ENCODE data around the gene OPRD1.
"Not testable (repeated sequence)": the region's sequence is repeated elsewhere in the genome, so short reads cannot be mapped to it uniquely, and the experiment has no call there.

Gene OPRD1

DNA sequence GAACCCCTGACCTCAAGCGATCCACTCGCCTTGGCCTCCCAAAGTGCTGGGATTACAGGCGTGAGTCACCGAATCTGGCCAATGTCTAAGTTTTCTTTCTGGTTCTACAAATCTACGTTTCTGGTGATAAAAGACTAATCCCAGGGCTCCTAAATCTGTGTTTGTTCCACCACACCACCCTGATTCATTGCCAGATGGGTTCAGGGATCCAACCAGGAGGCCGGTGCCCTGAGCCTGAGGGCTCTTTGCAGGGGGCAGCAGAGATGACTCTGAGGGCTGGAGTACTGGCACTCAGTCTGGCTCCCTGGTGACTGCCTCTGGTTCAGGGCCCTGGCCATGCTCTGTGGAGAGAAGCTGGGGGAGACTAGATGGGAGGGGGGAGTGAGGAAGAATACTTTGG is 10.5 kb upstream of the OPRD1 start:
- DNase-seq (ENCODE audit: low spot score) = no peak

GRCh38 chr1:28803051-28803450 is 8.9 kb upstream of the OPRD1 start:
- no peak for DNase-seq (ENCODE audit: low spot score)

DNA sequence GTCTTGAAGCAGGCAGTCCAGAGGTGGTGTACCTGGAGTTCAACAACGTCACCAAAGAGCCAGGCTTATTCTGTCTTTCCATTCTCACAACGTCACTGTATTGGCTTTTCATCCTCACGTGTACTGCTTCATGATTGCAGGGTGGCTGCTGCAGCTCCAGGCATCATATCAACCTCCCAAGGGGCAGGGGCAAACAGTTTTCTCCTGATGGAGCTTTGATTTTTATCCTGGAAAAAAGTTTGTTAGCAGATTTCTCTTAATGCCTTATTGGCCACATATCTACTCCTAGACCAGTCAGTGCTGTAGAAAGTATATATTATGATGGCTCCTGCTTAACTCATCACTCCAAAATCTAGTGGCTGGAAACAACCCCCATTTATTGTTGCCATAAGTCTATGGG is 8.3 kb upstream of the OPRD1 start:
- no peak for DNase-seq (ENCODE audit: low spot score)

DNA sequence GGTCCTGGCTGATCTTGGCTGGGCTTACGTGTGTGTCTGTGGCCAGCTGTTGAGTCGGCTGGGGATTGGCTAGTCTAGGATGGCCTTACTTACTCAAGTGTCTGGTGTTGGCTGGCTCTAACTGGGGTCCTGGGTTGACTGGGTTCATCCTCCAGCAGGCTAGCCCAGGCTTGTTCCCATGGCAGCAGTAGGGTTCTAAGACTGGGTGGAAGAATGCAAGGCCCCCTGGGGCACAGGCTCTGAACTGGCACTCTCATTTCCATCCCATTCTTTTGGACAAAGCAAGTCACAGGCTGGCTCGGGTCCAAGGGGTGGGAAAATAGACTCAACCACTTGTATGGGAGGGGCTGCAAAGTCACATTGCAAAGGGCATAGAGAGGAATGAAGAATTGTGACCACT is 7.9 kb upstream of the OPRD1 start:
- no peak for DNase-seq (ENCODE audit: low spot score)

- DNase-seq (ENCODE audit: low spot score) = no peak
Measured at GRCh38 chr1:28807046-28807445, 4.9 kb upstream of the OPRD1 start.

DNA sequence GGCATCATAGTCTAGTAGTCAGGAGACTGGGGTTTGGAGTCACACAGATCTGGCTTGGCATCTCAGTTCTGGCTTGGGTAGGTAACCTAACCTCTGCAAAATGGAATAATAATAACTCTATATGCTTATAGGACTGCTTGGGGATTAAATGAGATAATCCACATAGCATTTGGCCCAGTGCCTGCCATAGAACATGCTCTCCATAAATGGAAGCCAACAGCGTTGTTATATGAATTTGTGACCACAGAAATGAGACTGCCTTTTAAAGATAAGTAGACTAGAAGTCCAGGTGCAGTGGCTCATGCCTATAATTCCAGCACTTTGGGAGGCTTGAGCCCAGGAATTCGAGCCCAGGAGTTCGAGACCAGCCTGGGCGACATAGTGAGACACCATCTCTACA is 4.0 kb upstream of the OPRD1 start:
- no peak for DNase-seq (ENCODE audit: low spot score)

DNA sequence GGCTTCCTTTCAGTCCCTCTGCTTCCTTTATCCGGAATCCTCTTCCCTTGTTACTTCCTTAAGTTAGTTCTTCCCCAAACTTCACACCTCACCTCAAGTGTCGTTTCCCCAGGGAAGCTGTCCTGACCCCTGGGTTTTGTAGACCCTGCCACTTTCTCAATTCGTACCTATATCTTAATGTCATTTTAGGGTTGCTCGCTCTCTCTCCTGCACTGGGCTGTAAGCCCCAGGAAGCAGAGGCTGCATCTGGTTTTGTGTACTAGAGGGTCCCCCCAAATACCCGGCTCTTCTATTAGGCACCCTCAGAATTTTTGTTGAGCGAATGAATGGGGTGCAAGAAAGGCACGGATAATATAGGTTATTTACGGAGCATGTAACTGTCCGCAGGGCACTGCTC is 603 bp upstream of the OPRD1 start:
- no peak for DNase-seq (ENCODE audit: low spot score)

GRCh38 chr1:28812669-28813468 is 899 bp downstream of the OPRD1 start:
- peak; percentile 59 for DNase-seq (ENCODE audit: low spot score)

DNA sequence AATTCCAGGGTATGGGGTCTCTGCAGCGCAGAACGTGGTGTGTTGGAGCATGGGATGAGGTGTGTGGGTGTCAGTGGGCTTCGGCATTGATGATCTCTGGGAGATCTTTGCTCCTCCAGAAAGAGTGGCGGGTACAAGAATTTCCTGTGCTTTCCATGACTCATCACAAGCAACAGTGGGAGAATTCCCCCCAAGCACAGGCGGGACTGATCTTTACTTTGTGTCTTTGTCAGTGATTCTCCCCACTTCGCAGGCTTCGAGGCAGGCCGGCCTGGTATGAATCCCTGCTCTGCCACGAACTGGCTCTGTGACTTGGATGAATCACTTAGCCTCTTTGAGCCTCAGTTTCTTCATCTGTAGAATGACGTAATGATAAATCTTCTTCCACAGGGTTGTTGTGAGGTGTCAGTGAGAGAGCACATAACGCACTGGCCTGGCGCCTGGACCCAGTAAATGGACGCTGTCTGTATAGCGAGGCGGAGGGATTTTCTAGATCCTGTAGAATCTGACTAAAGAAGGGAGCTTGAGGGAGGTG is 2.0 kb downstream of the OPRD1 start:
- no peak for DNase-seq (ENCODE audit: low spot score)

GRCh38 chr1:28815533-28816185 is 3.7 kb downstream of the OPRD1 start:
- no peak for DNase-seq (ENCODE audit: low spot score)

- no peak for DNase-seq (ENCODE audit: low spot score)
Measured at GRCh38 chr1:28817133-28817532, 5.2 kb downstream of the OPRD1 start.

- DNase-seq (ENCODE audit: low spot score) = no peak
Measured at GRCh38 chr1:28819020-28819419, 7.0 kb downstream of the OPRD1 start.

DNA sequence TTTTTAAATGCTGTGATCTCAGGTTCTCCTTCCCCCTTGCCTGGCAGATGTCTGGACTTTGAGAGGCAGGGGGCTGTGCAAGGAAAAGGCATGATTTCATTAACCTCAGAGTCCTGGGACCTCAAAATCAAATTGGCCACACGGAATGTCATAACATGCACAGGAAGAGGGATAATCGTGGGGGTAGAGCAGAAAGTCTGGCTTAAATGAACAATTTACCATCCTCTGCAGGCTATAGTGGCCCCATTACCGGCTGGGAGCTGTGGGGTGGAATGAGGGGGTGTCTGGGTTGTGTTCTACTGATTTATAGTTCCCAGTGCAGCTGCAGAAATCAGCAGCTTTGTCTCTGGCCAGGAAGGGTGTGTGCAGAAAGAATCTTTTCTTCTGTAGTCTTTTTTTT is 10.8 kb downstream of the OPRD1 start:
- DNase-seq (ENCODE audit: low spot score) = no peak

DNA sequence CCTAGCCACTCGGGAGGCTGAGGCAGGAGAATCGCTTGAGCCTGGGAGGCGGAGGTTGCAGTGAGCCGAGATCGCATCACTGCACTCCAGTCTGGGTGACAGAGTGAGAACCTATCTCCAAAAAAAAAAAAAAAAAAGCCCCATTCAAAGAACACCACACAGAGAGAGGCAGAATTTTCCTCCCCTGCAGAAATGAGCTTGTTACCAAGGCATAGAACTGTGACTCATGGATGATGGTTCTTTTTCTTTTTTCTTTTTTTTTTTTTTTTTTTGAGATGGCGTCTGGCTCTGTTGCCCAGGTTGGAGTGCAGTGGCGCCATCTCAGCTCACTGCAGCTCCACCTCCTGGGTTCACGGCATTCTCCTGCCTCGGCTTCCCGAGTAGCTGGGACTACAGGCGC is 12.1 kb downstream of the OPRD1 start:
- DNase-seq (ENCODE audit: low spot score) = not testable (repeated sequence)

DNA sequence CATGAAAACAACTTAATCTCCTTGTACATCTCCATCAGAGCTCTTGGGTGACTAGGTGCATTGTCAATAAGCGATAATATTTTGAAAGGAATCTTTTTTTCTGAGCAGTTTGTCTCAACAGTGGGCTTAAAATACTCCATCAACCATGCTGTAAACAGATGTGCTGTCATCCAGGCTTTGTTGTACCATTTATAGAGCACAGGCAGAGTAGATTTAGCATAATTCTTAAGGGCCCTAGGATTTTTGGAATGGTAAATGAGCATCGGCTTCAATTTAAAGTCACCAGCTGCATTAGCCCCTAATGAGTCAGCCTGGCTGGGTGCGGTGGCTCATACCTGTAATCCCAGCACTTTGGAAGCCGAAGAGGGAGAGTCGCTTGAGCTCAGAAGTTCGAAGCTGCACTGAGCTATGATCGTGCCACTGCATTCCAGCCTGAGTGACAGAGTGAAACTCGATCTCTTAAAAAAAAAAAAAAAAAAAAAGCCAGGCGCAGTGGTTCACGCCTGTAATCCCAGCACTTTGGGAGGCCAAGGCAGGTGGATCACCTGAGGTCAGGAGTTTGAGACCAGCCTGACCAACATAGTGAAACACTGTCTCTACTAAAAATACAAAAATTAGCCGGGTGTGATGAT is 16.4 kb downstream of the OPRD1 start:
- not testable (repeated sequence) for DNase-seq (ENCODE audit: low spot score)

DNA sequence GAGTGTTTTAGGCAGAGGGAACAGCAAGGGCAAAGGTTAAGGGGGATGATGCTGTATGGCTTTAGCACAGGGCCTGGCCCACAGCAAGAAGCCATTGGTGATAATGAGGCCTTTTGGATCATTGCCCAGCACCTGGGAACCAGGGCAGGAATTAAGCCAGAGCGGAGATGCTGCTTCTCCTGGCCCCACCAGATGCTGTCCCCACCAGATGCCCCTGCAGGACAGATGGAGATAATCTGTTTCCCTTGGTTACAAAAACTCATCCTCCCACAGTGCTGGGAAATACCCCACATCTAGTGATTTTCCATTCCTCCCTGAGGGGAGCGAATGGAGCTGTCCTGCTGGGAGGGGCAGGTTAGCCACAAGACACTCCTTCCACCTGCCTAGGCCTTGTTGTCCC is 18.8 kb downstream of the OPRD1 start:
- no peak for DNase-seq (ENCODE audit: low spot score)

DNA sequence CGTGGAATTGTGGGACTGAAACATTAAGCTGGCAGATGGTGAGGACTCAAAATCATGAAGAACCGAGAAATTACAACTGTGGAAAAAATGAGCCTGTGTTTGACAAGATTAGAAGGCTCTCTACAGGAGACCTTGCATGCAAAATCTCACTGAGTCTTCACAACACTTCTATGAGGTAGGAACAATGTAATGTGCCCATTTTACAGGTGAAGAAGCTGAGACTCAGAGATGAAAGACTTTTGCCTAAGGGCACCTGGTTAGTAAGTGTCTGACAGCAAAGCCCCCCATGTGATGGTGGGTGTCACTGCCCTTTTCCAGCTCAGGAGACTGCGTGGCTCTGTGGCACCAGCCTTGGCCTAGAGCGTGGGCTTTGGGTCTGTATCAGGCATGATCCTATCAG is 21.0 kb downstream of the OPRD1 start:
- no peak for DNase-seq (ENCODE audit: low spot score)

DNA sequence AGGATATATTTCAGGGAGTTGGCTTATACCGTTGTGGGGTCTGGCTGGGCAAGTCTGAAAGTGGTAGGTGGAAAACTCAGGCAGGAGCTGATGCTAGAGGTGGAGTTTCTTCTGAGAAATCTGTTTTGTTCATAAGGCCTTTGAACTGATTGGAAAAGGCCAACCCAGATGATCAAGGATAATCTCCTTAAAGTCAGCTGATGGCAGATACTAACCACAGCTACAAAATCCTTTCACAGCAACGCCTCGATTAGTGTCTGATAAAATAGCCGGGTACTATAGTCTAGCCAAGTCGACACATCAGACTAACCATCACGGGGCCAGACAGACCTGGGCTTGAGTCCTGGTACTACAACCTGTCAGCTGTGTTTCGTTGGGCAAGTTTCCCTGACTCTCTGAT is 21.4 kb downstream of the OPRD1 start:
- no peak for DNase-seq (ENCODE audit: low spot score)

- DNase-seq (ENCODE audit: low spot score) = no peak
Measured at GRCh38 chr1:28835237-28835650, 23.3 kb downstream of the OPRD1 start.

DNA sequence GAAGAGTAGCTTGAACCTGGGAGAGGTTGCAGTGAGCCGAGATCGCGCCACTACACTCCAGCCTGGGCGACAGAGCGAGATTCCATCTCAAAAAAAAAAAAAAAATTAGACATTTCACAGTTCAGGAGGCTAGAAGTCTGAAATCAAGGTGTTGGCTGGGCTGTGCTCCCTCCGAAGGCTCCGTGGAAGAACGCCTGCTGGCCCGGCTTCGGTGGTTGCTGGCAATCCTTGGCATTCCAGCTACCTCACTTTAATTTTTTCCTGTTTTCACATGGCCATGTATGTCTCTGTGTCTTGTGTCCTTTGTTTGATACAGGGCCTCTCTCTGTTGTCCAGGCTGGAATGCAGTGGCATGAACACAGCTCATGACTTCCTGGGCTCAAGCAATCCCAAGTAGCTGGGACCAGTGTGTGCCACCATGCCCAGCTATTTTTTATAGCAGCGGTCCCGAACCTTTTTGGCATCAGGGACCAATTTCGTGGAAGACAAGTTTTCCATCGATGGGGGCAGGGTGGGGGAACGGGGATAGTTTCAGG is 24.5 kb downstream of the OPRD1 start:
- DNase-seq (ENCODE audit: low spot score) = no peak

DNA sequence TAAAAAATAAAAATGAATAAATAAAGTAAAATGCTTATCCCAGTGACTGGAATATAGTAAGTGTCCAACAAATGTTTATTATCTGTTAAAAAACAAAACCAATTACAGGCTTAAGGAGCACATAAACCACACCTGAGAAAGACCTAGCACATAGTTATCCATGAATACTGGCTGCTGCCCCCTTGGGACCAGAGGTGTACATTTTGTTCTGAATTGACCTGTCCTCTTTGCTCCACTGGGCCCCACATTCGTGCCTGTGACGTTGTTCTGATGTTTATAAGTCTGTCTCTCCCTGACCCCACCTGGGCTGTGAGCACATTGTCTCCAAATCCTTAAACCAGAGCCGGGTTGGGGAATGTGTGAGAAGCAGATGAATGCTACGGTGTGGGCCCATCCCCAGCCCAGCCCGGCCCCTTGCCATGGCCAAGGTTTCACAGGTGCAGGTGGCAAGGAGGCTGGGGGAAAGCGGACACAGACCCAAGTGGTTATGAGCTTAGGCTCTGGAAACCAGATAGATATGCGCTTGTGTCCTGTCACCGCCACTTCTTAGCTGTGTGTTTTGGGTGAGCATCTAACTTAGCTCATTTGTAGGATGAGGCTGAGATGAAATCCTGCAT is 29.1 kb downstream of the OPRD1 start:
- DNase-seq (ENCODE audit: low spot score) = no peak

GRCh38 chr1:28845786-28846543 is 34.0 kb downstream of the OPRD1 start:
- DNase-seq (ENCODE audit: low spot score) = no peak

All from HuH-7.5 (cell line).